Mesenteric fat pad (tissue), 1 donor: ENCODE results near the gene ATP5PO. TPM values are rescaled to one million over a fixed set of nuclear protein-coding genes. Genes with fewer than 3 reads are reported as not detected.
"Not testable (repeated sequence)": the region's sequence is repeated elsewhere in the genome, so short reads cannot be mapped to it uniquely, and the experiment has no call there.

Experiments used
- DNase-seq: peaks from one replicate; pipeline ENCODE4 v3.0.0-alpha.2; 2020; ENCODE audit warnings: low spot score
- total RNA-seq: library from RNA; stranded (reverse); fragmentation: NEBNext Ultra II Directional; extraction: Animal tissue kit (Norgen Biotek cat#: 25700); gene quantifications from one replicate; pipeline ENCODE4 v1.2.1, GENCODE V29; 2021
- donor health status: DM: yes; HTN: yes; CAD: no.

Gene ATP5PO
- total RNA-seq, 1 donor from 2014 or later = 171 TPM

- DNase-seq = no peak
Observed at GRCh38 chr21:33871171-33871570, 44.4 kb downstream of the ATP5PO start.

GRCh38 chr21:33870768-33871167, 44.8 kb downstream of the ATP5PO start:
- no peak for DNase-seq

GRCh38 chr21:33869873-33870272, 45.7 kb downstream of the ATP5PO start:
- no peak for DNase-seq

GRCh38 chr21:33867868-33868267, 47.7 kb downstream of the ATP5PO start:
- DNase-seq = not testable (repeated sequence)

GRCh38 chr21:33866826-33867225, 48.8 kb downstream of the ATP5PO start:
- DNase-seq = no peak

GRCh38 chr21:33865996-33866575, 49.5 kb downstream of the ATP5PO start:
- DNase-seq = no peak

GRCh38 chr21:33865176-33865575, 50.4 kb downstream of the ATP5PO start:
- no peak for DNase-seq

- no peak for DNase-seq
Observed at GRCh38 chr21:33864150-33864549, 51.5 kb downstream of the ATP5PO start.

- not testable (repeated sequence) for DNase-seq
Observed at GRCh38 chr21:33863191-33863590, 52.4 kb downstream of the ATP5PO start.

GRCh38 chr21:33861125-33861524, 54.5 kb downstream of the ATP5PO start:
- no peak for DNase-seq

GRCh38 chr21:33860332-33860879, 55.2 kb downstream of the ATP5PO start:
- DNase-seq = no peak

GRCh38 chr21:33859373-33860102, 56.1 kb downstream of the ATP5PO start:
- no peak for DNase-seq

GRCh38 chr21:33858667-33859372, 56.8 kb downstream of the ATP5PO start:
- no peak for DNase-seq

GRCh38 chr21:33857846-33858666, 57.5 kb downstream of the ATP5PO start:
- DNase-seq = no peak

GRCh38 chr21:33856893-33857527, 58.6 kb downstream of the ATP5PO start:
- no peak for DNase-seq

GRCh38 chr21:33855190-33855589, 60.4 kb downstream of the ATP5PO start:
- DNase-seq = no peak

GRCh38 chr21:33854604-33855003, 61.0 kb downstream of the ATP5PO start:
- no peak for DNase-seq
